ENCODE results near the gene HCLS1.
"Not testable (repeated sequence)": the region's sequence is repeated elsewhere in the genome, so short reads cannot be mapped to it uniquely, and the experiment has no call there.

Gene HCLS1, protein sequence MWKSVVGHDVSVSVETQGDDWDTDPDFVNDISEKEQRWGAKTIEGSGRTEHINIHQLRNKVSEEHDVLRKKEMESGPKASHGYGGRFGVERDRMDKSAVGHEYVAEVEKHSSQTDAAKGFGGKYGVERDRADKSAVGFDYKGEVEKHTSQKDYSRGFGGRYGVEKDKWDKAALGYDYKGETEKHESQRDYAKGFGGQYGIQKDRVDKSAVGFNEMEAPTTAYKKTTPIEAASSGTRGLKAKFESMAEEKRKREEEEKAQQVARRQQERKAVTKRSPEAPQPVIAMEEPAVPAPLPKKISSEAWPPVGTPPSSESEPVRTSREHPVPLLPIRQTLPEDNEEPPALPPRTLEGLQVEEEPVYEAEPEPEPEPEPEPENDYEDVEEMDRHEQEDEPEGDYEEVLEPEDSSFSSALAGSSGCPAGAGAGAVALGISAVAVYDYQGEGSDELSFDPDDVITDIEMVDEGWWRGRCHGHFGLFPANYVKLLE

DNA sequence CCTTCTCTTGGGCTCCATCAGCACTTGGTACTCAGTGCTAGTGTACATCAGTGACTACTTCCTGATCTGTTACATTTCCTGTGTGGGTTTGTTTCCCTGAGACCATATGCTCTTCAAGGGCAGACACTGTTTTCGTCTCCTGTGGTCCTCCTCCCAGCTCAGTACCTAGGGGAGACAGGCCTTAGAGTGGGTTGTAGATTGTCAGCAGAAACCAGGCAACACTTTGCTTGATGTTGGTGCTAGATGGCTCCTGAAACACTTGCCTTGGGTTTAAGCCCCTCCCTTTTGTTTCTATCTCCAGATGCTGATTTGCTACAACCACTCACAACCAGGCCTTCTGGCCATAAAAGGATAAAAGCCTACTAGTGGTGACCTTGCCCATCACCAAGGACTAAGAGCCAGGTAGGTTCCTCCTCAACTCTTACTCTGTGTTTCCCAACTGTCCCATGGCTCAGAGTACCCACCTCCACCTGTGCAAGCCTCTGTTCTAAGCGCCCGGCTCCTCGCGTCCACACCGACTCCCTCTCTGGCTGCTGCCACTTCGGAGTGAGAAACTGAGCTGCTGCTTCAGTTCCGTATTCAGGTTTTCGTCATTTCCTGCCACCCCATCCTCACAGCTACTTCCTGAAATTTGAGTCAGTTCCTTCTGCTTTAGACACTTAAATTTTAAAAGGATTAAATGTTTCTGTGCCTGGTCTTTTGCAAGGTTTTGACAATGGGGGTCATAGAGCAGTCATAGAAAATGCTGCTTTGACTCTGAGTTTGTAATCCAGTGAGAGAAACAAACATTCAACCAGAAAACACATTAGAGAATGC lies at the start of gene HCLS1:
Gene HCLS1, minus strand, starts transcription at position 548 of the 816 bp plus-strand sequence. CDS start 2,556 bp downstream, outside the sequence.
- no peak for DNase-seq (ENCODE audit: low read depth, low spot score)

DNA sequence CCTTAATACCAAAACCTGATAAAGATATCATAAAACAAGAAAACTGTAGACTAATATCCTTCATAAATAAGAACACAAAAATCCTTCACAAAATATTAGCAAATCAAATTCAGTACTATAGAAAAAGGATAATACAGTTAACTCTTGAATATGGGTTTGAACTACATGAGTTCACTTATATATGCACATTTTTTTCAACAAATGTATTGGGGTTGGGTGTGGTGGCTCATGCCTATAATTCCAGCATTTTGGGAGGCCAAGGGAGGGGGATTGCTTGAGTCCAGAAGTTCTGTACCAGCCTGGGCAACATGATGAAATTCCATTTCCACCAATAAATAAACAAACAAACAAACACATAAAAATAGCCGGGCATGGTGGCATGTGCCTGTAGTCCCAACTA lies 49.6 kb upstream of the HCLS1 start:
- DNase-seq (ENCODE audit: low read depth, low spot score), result no peak

DNA sequence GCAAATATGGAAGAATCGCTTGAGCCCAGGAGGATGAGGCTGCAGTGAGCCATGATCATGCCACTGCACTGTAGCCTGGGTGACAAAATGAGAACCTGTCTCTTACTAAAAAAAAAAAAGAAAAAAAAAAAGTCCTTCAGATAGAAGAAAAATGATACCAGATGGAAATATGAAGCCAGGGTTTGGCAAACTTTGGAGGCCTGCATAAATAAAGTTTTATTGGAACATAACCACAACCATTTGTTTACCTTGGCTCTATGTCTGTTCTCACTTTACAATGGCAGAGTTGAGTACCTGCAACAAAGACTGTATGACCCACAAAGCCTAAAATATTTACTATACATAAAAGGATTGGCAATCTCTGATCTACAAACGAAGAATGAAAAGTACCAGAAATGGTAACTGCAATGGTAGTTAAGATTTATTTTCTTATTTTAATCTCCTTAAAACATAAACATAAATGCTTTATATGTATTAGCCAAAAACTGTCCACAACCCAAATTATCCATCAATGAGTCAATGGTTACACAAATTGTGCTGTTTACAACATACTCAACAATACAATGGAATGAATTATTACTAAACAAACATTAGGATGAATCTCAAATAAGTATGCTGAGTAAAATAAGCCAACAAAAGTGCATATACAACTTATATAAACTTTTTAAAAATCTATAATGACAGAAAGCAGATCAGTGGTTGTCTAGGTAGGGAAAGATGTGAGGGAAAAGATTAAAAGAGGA lies 47.0 kb upstream of the HCLS1 start:
- no peak for DNase-seq (ENCODE audit: low read depth, low spot score)

DNA sequence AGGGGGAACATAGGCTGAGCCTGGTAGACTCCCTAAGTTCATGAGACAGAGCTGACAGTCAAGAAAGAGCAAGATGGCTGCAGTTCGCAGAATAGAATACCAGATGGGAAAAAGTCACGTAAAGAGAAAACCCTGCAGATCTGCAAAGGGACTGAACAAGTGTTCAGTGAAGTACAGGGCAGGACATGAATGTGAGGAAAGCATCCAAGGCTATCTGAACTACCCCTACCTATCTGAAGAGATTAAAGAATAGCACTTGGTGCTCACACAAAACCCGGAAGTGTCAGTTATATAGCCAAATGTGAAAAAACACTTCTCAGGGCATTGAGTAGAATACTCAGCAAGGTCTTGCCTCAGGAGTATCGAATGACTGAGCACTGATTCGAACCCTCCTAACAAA lies 44.8 kb upstream of the HCLS1 start:
- no peak for DNase-seq (ENCODE audit: low read depth, low spot score)

DNA sequence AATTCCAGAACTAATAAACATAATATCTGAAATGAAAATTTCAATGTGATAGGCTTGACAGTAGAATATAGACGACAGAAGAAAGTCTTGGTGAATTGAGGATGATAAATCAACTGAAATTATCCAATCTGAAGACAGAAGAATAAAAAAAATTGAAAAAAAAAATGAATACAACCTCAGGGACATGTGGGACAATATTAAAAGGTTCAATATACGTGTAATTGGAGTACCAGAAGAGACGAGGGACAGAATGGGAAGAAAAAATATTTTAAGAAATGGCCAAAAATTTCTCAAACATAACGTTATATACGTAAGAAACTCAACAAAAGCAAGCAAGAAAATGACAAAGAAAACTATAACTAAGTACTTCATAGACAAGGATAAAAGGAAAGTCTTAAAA lies 43.3 kb upstream of the HCLS1 start:
- no peak for DNase-seq (ENCODE audit: low read depth, low spot score)

DNA sequence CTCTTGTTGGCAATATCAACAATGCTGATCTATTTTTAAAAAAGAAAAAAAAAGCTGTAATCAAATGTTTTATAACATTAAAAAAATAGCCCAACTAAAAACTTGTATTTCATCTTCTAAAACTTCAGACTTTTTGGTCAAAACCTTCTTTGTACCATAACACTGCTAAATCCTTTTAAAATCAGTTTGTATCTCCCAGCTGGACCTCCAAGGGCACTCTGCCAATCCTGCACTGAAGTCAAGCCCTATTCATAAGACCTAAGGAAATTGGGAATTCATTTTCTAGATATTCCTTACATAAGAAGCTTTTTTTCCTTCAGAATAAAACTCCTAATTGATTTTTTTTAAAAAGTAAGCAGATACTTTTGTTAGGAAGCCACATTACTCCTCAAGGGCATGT lies 38.2 kb upstream of the HCLS1 start:
- DNase-seq (ENCODE audit: low read depth, low spot score), result no peak

DNA sequence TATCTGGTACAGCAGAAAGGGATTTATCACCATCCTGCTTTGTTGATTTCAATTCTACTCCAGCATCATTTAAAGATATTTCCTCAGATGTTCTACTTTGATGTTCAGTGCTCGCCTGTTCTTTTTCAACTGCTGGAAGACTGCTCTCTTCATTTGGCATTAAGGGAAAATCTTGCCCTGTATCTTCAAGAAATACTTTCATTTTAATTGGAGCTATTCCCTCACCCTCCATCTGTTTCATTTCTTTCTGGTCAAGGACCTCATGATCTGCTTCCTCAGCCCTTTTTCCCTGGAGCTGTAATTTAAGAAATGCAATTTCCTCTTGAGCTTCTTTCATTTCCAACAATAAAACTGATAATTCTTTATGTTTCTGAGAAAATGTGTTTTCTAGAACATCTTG lies 37.8 kb upstream of the HCLS1 start:
- DNase-seq (ENCODE audit: low read depth, low spot score), result no peak

DNA sequence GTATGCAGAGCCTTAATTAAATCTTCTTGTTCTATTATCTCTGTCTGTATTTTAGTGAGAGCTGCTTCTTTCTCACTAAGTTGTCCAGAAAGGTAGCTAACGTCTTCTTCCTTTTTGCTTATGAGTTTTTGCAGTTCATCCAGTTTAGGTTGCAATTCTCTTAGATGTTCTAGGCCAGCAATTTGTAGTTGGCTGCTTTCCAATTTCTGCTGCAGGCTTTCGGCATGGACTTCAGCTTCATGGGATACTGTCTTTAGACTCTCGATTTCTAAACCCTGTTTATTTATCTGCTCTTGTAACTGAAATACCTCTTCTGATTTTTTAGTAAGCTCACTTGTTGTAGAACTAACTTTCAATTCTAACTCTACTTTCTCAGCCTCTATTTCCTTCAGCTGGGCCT lies 35.5 kb upstream of the HCLS1 start:
- no peak for DNase-seq (ENCODE audit: low read depth, low spot score)

DNA sequence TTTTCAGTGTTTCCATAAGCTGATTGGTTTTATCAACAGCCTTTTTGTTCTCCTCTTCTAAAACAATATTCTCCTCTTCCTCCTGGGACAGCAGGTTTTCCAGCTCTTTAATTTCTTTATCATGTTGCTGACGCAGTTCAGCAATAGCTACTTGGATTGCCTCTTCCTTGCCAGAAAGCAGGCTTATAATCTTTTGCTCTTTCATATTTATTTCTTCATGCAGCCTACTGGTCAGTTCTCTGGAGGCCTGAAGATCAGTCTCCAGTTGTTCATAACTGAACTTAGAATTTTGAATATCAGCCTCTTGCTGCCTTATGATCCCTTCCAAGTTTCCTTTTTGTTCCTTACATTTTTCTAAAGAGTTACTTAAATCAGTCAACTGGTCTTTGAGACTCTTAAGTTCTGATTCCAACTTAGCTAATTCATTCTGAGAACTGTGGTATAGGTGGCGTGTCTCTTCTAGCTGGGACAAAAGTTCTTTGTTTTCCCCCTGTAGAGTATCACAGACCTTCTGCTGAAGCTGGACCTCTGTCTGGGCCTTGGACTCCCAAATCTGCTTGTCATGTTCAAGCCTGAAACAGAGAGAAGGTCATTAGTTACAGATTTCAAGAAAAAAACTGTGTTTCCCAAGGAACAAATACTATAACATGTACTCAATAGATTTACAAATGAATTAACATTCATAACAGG lies 31.5 kb upstream of the HCLS1 start:
- no peak for DNase-seq (ENCODE audit: low read depth, low spot score)

DNA sequence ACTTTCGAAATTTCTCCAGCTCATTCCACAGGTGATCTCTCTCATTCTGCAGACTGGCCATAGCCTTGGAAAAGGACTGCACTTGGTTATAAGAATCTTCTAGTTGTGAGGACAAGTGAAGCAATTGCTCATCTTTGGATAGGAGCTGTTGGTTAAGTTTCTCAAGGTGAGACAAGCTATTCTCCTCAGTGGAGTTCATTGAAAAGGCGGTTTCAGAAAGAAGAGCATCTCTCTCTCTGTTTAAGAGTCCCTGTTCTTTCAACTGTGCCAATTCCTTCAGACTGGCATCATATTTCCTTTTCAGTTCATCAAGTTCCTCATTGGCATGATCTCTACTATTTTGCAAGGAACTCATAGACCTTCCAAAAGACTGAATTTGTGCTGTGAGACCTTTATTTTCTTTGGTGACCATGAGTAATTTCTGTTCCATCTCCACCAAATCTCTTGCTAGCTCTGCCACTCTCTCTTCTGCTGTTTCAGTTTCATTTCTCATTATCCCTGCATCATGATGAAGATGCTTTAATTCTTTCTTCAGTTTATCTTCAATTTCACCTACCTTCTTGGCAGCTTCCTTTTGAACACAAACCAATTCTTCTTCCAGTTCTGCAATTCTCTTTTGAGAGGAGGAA lies 30.2 kb upstream of the HCLS1 start:
- no peak for DNase-seq (ENCODE audit: low read depth, low spot score)

DNA sequence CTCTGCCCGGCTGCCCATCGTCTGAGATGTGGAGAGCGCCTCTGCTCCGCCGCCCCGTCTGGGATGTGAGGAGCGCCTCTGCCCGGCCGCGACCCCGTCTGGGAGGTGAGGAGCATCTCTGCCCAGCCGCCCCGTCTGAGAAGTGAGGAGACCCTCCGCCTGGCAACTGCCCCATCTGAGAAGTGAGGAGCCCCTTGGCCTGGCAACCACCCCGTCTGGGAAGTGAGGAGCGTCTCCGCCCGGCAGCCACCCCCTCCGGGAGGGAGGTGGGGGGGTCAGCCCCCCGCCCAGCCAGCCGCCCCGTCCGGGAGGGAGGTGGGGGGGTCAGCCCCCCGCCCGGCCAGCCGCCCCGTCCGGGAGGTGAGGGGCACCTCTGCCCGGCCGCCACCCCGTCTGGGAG lies 28.0 kb upstream of the HCLS1 start:
- DNase-seq (ENCODE audit: low read depth, low spot score), result not testable (repeated sequence)

DNA sequence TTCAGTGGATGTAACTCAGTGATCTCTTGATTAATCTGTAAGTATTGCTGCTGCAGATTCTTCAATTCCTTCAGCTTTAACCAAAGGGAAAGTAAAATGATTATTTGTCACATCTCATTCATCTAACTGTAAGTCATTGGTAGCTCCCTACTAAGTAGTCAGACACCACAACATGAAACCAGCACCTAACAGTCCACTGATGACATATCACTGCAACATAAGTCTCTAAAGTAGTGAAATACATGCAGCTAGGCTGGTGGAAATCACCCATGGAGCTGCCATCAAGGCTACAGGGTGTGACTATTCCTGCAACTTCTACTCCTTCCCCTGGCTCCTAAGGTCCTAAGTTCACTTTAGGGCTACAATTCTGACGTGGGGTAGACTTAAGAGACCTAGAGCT lies 21.1 kb upstream of the HCLS1 start:
- no peak for DNase-seq (ENCODE audit: low read depth, low spot score)

DNA sequence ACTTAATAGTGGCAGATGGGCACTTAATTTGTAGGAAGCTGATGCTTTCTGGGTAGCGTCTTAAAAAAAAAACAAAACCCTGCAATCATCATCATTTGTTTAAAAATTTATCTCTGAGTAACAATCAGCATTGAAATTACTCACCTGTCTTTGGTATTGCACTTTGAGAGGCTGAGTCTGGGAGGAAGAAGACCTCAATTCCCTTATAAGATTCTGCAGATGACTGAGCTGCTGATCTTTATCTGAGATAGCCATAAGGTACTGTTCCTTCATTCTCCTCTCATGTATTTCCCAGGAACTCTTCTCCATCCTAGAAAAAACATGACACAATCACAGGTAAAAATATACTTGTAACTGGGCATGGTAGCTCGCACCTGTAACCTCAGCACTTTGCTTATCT lies 16.4 kb upstream of the HCLS1 start:
- no peak for DNase-seq (ENCODE audit: low read depth, low spot score)

DNA sequence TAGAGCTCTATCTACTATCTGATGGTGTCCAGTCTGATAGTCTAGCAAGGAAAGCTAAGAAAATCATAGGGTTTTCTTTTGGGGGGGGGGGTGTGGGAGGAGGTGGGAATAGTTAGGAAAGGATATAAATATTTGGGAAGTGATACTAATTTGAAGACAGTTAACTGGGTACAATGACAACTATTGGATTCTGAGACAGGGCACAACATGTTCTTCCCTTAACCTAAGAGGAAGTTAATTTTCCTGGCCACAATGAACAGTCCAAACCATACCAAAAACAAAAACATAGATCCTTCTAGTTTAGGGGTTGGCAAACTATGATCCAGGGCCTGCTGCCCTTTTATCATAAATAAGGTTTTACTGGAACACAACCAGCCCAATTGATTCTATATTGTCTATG lies 10.0 kb upstream of the HCLS1 start:
- no peak for DNase-seq (ENCODE audit: low read depth, low spot score)

DNA sequence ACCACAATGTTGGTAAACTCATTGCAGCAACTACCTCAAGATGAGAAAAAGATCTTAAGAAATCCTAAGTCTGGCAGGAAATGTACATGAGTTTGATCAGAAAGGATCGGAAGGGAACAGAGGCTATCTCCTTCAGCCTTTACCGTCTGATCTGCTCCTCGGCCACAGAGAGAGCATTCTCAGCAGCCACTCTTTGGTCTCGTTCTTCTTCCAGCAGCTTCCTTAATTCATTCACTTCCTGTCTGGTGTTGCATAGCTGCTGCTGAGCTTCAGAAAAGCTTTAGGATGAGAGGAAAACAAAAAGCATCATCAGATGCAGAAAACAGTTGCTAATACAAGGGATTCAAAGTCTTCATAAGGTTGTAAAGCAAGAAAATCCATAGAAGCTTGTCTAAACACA lies 6.6 kb upstream of the HCLS1 start:
- no peak for DNase-seq (ENCODE audit: low read depth, low spot score)

DNA sequence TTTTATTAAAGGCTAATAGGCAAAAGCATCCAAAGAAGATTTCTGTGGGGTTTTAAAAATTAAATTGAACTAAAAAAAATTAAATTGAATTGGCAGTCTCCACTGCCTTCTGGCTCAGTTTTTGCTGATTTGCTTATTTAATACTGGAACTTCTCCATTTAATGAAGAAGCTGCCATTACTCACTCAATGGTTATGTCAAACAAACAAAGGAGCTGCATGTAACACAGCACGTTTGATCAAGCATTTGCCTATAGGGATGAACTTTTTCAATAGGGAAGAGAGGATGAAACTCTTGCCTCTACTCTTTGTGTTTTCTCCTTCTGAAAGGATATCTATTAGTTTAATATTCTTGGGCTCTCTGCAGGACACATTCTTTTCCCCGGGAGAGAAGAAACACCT lies 4.8 kb upstream of the HCLS1 start:
- no peak for DNase-seq (ENCODE audit: low read depth, low spot score)

DNA sequence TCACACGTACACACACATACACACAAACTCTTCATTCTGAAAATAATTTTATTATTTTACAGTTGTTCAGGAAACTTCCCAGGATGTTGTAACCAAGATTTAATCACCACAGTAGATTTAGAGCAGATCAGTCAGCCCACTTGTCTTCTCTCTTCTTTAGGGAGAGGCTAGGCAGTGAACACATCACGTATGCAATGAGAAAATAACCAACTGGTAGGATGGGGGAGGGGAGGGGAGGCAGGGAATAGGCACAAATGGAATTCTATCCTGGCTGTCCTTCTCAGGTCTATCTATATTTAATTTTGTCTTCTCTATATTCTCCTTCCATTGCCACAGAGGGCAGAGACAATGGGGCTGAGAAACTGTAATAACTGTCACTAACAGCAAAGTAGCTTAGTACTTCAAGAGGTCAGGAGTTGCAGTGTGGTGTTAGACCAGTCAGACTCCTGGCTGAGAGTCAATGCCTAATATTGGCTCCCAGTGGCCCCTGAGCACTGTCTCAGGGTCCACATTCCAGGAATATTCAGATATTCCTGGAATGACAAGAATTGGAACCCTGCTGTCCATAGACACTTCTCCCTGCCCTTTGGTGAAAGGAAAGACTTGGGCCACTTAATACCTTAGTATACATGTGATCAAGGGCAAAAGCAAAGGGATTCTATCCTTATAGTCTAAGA lies 2.6 kb upstream of the HCLS1 start:
- DNase-seq (ENCODE audit: low read depth, low spot score), result no peak

DNA sequence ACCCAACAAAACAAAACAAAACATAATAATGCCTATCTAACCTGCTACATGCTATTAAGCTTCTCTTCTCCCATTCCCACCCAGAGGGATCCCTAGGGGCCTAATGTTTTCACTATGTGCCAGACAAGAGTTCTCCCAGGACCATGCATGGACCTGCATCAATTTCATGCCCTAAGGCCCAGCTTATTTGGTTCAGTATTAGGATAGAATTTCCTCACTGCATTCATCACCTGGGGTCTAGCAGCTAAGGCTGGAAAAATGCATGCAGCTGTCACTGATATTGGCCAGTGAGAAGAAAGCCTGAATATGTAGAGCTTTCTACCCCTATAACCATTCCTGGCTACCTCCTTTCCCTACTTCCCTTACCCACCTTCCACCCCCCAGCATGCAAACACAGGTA lies 2.0 kb upstream of the HCLS1 start:
- no peak for DNase-seq (ENCODE audit: low read depth, low spot score)

DNA sequence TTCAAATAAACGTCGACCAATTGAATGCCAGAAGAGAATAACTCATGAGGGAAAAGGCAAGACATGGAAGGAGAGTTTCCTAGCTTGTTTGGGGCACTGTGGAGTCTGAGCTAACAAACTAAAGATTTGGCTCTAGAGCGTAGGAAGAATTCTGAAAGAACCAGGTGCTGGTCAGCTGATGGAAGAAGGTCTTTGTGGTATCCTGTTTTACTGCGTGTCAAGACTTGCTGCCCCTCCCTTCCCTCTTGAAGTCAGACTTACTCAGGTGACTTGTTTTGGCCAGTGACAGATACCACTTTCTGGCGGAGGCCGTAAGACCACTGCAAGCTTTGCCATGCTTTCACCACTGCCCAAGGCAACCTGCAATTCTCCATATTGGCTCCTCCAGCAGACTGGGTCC lies 673 bp upstream of the HCLS1 start:
- no peak for DNase-seq (ENCODE audit: low read depth, low spot score)

DNA sequence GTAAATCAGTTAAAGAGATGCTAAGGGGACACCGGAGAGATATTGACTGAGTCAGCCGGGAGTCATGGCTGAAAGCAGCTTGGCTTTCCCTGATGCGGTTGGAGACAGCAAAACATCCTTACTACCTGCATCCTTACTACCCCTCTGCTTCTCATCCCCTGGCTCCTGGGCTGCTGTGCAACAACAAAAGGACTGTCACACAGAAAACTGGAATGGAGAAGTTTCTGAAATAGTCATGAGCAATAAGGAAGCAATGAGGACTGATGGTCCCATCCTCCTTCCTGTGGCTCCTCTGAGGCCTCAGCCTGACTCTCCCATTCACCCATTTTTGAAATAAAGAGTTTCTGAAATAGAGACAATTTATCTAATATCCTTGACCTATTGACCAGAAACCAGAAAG lies 1.1 kb downstream of the HCLS1 start:
- DNase-seq (ENCODE audit: low read depth, low spot score), result no peak

Data from astrocyte of the hippocampus (primary cell).